ENCODE data around the gene PAK2.

Gene PAK2

GRCh38 chr3:196765454-196765853, 25.8 kb downstream of the PAK2 start:
- H3K4me3 ChIP-seq (ENCODE audit: low read depth, low read length): no peak overlapping the region
- no peaks in the 10 kb centered on the region for H3K27me3 ChIP-seq (ENCODE audit: control insufficient read depth, insufficient read depth, low read length)
- peaks cover 9% of the 10 kb centered on the region; the same call in 1 of the 2 replicates for H3K36me3 ChIP-seq (ENCODE audit: control insufficient read depth, insufficient read depth, low read length)
- H3K4me1 ChIP-seq (ENCODE audit: control insufficient read depth, insufficient read depth, low read length): no peaks in the 10 kb centered on the region
- no peak overlapping the region for H3K27ac ChIP-seq (ENCODE audit: low read depth, low read length)
- H3K9me3 ChIP-seq (ENCODE audit: control insufficient read depth, insufficient read depth, low read length): peaks cover 4% of the 10 kb centered on the region
- no peak overlapping the region for H3K9ac ChIP-seq (ENCODE audit: low read depth, low read length)

- 0 out of 2 replicates have a peak, but pooled peaks cover 3% of the 10 kb centered on the region for H3K36me3 ChIP-seq (ENCODE audit: control insufficient read depth, insufficient read depth, low read length)
- H3K9me3 ChIP-seq (ENCODE audit: control insufficient read depth, insufficient read depth, low read length): no peaks in the 10 kb centered on the region
- H3K27ac ChIP-seq (ENCODE audit: low read depth, low read length): no peak overlapping the region
- H3K27me3 ChIP-seq (ENCODE audit: control insufficient read depth, insufficient read depth, low read length): no peaks in the 10 kb centered on the region
- no peak overlapping the region for H3K9ac ChIP-seq (ENCODE audit: low read depth, low read length)
- H3K4me1 ChIP-seq (ENCODE audit: control insufficient read depth, insufficient read depth, low read length): peaks cover 18% of the 10 kb centered on the region
- no peak overlapping the region for H3K4me3 ChIP-seq (ENCODE audit: low read depth, low read length)
These were observed 31.4 kb downstream of the PAK2 start for GRCh38 chr3:196771067-196771466.

- H3K27me3 ChIP-seq (ENCODE audit: control insufficient read depth, insufficient read depth, low read length): no peaks in the 10 kb centered on the region
- no peak overlapping the region for H3K27ac ChIP-seq (ENCODE audit: low read depth, low read length)
- no peak overlapping the region for H3K9ac ChIP-seq (ENCODE audit: low read depth, low read length)
- H3K4me1 ChIP-seq (ENCODE audit: control insufficient read depth, insufficient read depth, low read length): peaks cover 18% of the 10 kb centered on the region
- H3K36me3 ChIP-seq (ENCODE audit: control insufficient read depth, insufficient read depth, low read length): no peaks in the 10 kb centered on the region
- no peak overlapping the region for H3K4me3 ChIP-seq (ENCODE audit: low read depth, low read length)
- H3K9me3 ChIP-seq (ENCODE audit: control insufficient read depth, insufficient read depth, low read length): no peaks in the 10 kb centered on the region
These were observed 32.4 kb downstream of the PAK2 start for GRCh38 chr3:196772102-196772501.

GRCh38 chr3:196772897-196773296, 33.2 kb downstream of the PAK2 start:
- no peaks in the 10 kb centered on the region for H3K27me3 ChIP-seq (ENCODE audit: control insufficient read depth, insufficient read depth, low read length)
- peaks cover 18% of the 10 kb centered on the region for H3K4me1 ChIP-seq (ENCODE audit: control insufficient read depth, insufficient read depth, low read length)
- H3K9ac ChIP-seq (ENCODE audit: low read depth, low read length): no peak overlapping the region
- H3K4me3 ChIP-seq (ENCODE audit: low read depth, low read length): no peak overlapping the region
- no peak overlapping the region for H3K27ac ChIP-seq (ENCODE audit: low read depth, low read length)
- H3K9me3 ChIP-seq (ENCODE audit: control insufficient read depth, insufficient read depth, low read length): no peaks in the 10 kb centered on the region
- peaks cover 5% of the 10 kb centered on the region for H3K36me3 ChIP-seq (ENCODE audit: control insufficient read depth, insufficient read depth, low read length)

- Histone ChIP-seq H3K9ac (ENCODE audit: low read depth, low read length) (no peak overlapping the region), H3K4me1 (ENCODE audit: control insufficient read depth, insufficient read depth, low read length) (peaks cover 18% of the 10 kb centered on the region), H3K4me3 (ENCODE audit: low read depth, low read length) (no peak overlapping the region), H3K27ac (ENCODE audit: low read depth, low read length) (peak overlapping the region; percentile 24), H3K36me3 (ENCODE audit: control insufficient read depth, insufficient read depth, low read length) (peaks cover 7% of the 10 kb centered on the region), H3K27me3 (ENCODE audit: control insufficient read depth, insufficient read depth, low read length) (no peaks in the 10 kb centered on the region), H3K9me3 (ENCODE audit: control insufficient read depth, insufficient read depth, low read length) (peaks cover 4% of the 10 kb centered on the region; the same call in 1 of the 2 replicates)
These were observed 34.6 kb downstream of the PAK2 start for GRCh38 chr3:196774191-196774820.

- peak overlapping the region; percentile 24 for H3K27ac ChIP-seq (ENCODE audit: low read depth, low read length)
- H3K36me3 ChIP-seq (ENCODE audit: control insufficient read depth, insufficient read depth, low read length): peaks cover 8% of the 10 kb centered on the region
- H3K4me3 ChIP-seq (ENCODE audit: low read depth, low read length): no peak overlapping the region
These were observed 35.3 kb downstream of the PAK2 start for GRCh38 chr3:196774848-196775422.

GRCh38 chr3:196775938-196776337, 36.3 kb downstream of the PAK2 start:
- H3K4me3 ChIP-seq (ENCODE audit: low read depth, low read length): no peak overlapping the region
- H3K9ac ChIP-seq (ENCODE audit: low read depth, low read length): no peak overlapping the region
- peaks cover 11% of the 10 kb centered on the region for H3K9me3 ChIP-seq (ENCODE audit: control insufficient read depth, insufficient read depth, low read length)
- H3K27ac ChIP-seq (ENCODE audit: low read depth, low read length): no peak overlapping the region
- no peaks in the 10 kb centered on the region for H3K27me3 ChIP-seq (ENCODE audit: control insufficient read depth, insufficient read depth, low read length)
- H3K36me3 ChIP-seq (ENCODE audit: control insufficient read depth, insufficient read depth, low read length): peaks cover 11% of the 10 kb centered on the region
- H3K4me1 ChIP-seq (ENCODE audit: control insufficient read depth, insufficient read depth, low read length): peaks cover 18% of the 10 kb centered on the region

More at GRCh38 chr3:196774848-196775422, 35.3 kb downstream of the PAK2 start:
- Histone ChIP-seq H3K4me1 (ENCODE audit: control insufficient read depth, insufficient read depth, low read length) (peaks cover 18% of the 10 kb centered on the region), H3K9me3 (ENCODE audit: control insufficient read depth, insufficient read depth, low read length) (peaks cover 9% of the 10 kb centered on the region), H3K9ac (ENCODE audit: low read depth, low read length) (no peak overlapping the region), H3K27me3 (ENCODE audit: control insufficient read depth, insufficient read depth, low read length) (no peaks in the 10 kb centered on the region)

GRCh38 chr3:196777836-196778235, 38.2 kb downstream of the PAK2 start:
- peaks cover 8% of the 10 kb centered on the region for H3K4me1 ChIP-seq (ENCODE audit: control insufficient read depth, insufficient read depth, low read length)
- H3K9me3 ChIP-seq (ENCODE audit: control insufficient read depth, insufficient read depth, low read length): peaks cover 11% of the 10 kb centered on the region
- H3K27me3 ChIP-seq (ENCODE audit: control insufficient read depth, insufficient read depth, low read length): no peaks in the 10 kb centered on the region
- H3K4me3 ChIP-seq (ENCODE audit: low read depth, low read length): no peak overlapping the region
- H3K36me3 ChIP-seq (ENCODE audit: control insufficient read depth, insufficient read depth, low read length): peaks cover 19% of the 10 kb centered on the region
- no peak overlapping the region for H3K9ac ChIP-seq (ENCODE audit: low read depth, low read length)
- no peak overlapping the region for H3K27ac ChIP-seq (ENCODE audit: low read depth, low read length)

- H3K27me3 ChIP-seq (ENCODE audit: control insufficient read depth, insufficient read depth, low read length): no peaks in the 10 kb centered on the region
- H3K9me3 ChIP-seq (ENCODE audit: control insufficient read depth, insufficient read depth, low read length): peaks cover 12% of the 10 kb centered on the region
- no peak overlapping the region for H3K9ac ChIP-seq (ENCODE audit: low read depth, low read length)
These were observed 39.1 kb downstream of the PAK2 start for GRCh38 chr3:196778755-196779154.

GRCh38 chr3:196782511-196782910, 42.9 kb downstream of the PAK2 start:
- Histone ChIP-seq H3K9me3 (ENCODE audit: control insufficient read depth, insufficient read depth, low read length) (peaks cover 14% of the 10 kb centered on the region), H3K4me1 (ENCODE audit: control insufficient read depth, insufficient read depth, low read length) (peaks cover 4% of the 10 kb centered on the region), H3K4me3 (ENCODE audit: low read depth, low read length) (no peak overlapping the region), H3K36me3 (ENCODE audit: control insufficient read depth, insufficient read depth, low read length) (peaks cover 42% of the 10 kb centered on the region), H3K9ac (ENCODE audit: low read depth, low read length) (no peak overlapping the region), H3K27ac (ENCODE audit: low read depth, low read length) (no peak overlapping the region), H3K27me3 (ENCODE audit: control insufficient read depth, insufficient read depth, low read length) (no peaks in the 10 kb centered on the region)

More at GRCh38 chr3:196778755-196779154, 39.1 kb downstream of the PAK2 start:
- peaks cover 7% of the 10 kb centered on the region for H3K4me1 ChIP-seq (ENCODE audit: control insufficient read depth, insufficient read depth, low read length)
- no peak overlapping the region for H3K4me3 ChIP-seq (ENCODE audit: low read depth, low read length)
- peaks cover 29% of the 10 kb centered on the region for H3K36me3 ChIP-seq (ENCODE audit: control insufficient read depth, insufficient read depth, low read length)
- no peak overlapping the region for H3K27ac ChIP-seq (ENCODE audit: low read depth, low read length)

- no peaks in the 10 kb centered on the region for H3K27me3 ChIP-seq (ENCODE audit: control insufficient read depth, insufficient read depth, low read length)
- no peak overlapping the region for H3K4me3 ChIP-seq (ENCODE audit: low read depth, low read length)
- peak overlapping the region; percentile 31 for H3K27ac ChIP-seq (ENCODE audit: low read depth, low read length)
- H3K4me1 ChIP-seq (ENCODE audit: control insufficient read depth, insufficient read depth, low read length): peaks cover 28% of the 10 kb centered on the region
- peaks cover 43% of the 10 kb centered on the region for H3K36me3 ChIP-seq (ENCODE audit: control insufficient read depth, insufficient read depth, low read length)
- H3K9ac ChIP-seq (ENCODE audit: low read depth, low read length): no peak overlapping the region
- H3K9me3 ChIP-seq (ENCODE audit: control insufficient read depth, insufficient read depth, low read length): peaks cover 16% of the 10 kb centered on the region
These were observed 48.9 kb downstream of the PAK2 start for GRCh38 chr3:196788528-196788927.

Data from HUES48 (cell line).